ENCODE measurements around the gene ATR.

- TF ChIP-seq CTCF (conservative IDR thresholded peaks at IDR 0.05; ENCODE audit: low read depth, low read length), result no peak
- no peak for TF ChIP-seq EZH2 (IDR thresholded peaks at IDR 0.05; ENCODE audit: low read length, unreplicated experiment)
Observed at GRCh38 chr3:142588703-142589102, 10.2 kb upstream of the ATR start.
